Amygdala (tissue), 56 donors: Measurements from ENCODE around the gene STEAP4.

Source experiments
- DNase-seq, 56 donors: peaks; one replicate each; lab custom pipeline; 2025; lab: John Stamatoyannopoulos, UW

The STEAP4 gene

DNA sequence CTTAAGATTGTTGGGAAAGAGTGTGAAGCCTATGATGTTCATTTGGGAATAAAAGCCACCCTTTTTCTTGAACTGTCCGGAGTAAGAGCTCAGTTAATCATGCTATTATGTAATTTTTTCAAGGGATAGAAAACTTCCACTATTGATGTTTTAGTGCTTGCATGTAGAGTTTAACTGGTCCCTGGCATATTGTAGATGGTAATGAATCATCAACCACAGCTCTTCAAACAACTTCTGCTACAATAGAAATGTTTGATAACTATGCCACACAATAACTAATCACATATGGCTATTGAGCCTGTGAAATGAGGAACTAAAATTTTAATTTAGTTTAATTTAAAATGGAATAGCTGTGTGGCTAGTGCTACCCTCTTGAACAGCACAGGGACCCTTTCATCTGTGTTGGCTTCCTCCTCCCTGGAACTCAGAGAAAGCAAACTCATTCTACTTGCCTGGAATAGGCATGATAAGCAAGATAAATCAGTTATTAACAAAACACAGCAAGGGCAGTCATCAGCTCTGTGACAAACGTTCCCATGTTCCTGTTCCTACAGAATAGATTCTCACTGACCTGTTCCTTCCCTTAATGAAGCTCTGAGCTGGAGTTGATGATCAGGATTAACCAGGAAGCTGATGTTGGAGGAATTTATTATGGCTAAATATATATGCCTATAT is 82.0 kb downstream of the STEAP4 start:
- no peak for DNase-seq

- no peak for DNase-seq
Measured at GRCh38 chr7:88223265-88223664, 83.4 kb downstream of the STEAP4 start.
